Mesenchymal stem cell (in vitro differentiated cells and primary cell): ENCODE measurements around the gene PAQR6.

ENCODE experiments used
- DNase-seq: peaks from one replicate; pipeline ENCODE4 v3.0.0-alpha.2; 2013
- H2AFZ ChIP-seq: one replicate; pipeline ENCODE4 v1.6.1; 2013; ENCODE audit warnings: low read depth, mild to moderate bottlenecking, control low read depth, inconsistent platforms, low read length, moderate library complexity
- H2AK5ac ChIP-seq: 2 replicates; pipeline ENCODE4 v1.6.1; 2013; ENCODE audit warnings: low read length, moderate library complexity, mild to moderate bottlenecking, inconsistent platforms; ENCODE audit not compliant: severe bottlenecking
- H2BK120ac ChIP-seq: one replicate; pipeline ENCODE4 v1.6.1; 2013; ENCODE audit warnings: low read depth, mild to moderate bottlenecking, inconsistent platforms, low read length, moderate library complexity
- H2BK12ac ChIP-seq, 2 experiments: one replicate each; pipeline ENCODE4 v1.6.1; 2013; ENCODE audit warnings: inconsistent platforms in 2 of 2, low read length in 2 of 2, mild to moderate bottlenecking in 2 of 2, moderate library complexity in 2 of 2, control low read depth in 1 of 2
- H2BK15ac ChIP-seq: one replicate; pipeline ENCODE4 v1.6.1; 2013; ENCODE audit warnings: mild to moderate bottlenecking, low read depth, inconsistent platforms; ENCODE audit not compliant: poor library complexity, severe bottlenecking
- H2BK5ac ChIP-seq: 2 replicates; pipeline ENCODE4 v1.6.1; 2013; ENCODE audit warnings: low read depth, mild to moderate bottlenecking, low read length, control low read depth, inconsistent platforms; ENCODE audit not compliant: poor library complexity, severe bottlenecking
- H3K14ac ChIP-seq, 2 experiments: one replicate each; pipeline ENCODE4 v1.6.1; 2013; ENCODE audit warnings: inconsistent platforms in 2 of 2, low read length in 2 of 2, control low read depth in 1 of 2, mild to moderate bottlenecking in 1 of 2, moderate library complexity in 1 of 2
- H3K18ac ChIP-seq, 2 experiments: one replicate each; pipeline ENCODE4 v1.6.1; 2013; ENCODE audit warnings: inconsistent platforms in 2 of 2, low read length in 2 of 2, control low read depth in 1 of 2, low read depth in 1 of 2, mild to moderate bottlenecking in 1 of 2
- H3K23ac ChIP-seq, 2 experiments: one replicate each; pipeline ENCODE4 v1.6.1; 2013; ENCODE audit warnings: inconsistent platforms in 2 of 2, low read length in 2 of 2, mild to moderate bottlenecking in 2 of 2, moderate library complexity in 2 of 2, control low read depth in 1 of 2
- H3K27ac ChIP-seq: 2 replicates; pipeline ENCODE4 v1.5.1; 2013; ENCODE audit warnings: mild to moderate bottlenecking, moderate library complexity, low read length, control low read depth, inconsistent platforms; ENCODE audit not compliant: poor library complexity, severe bottlenecking
- H3K27me3 ChIP-seq, 2 experiments: 2 replicates each; pipeline versions ENCODE4 v1.6.1 to v1.7.0; 2013; ENCODE audit warnings: low read length in 2 of 2, mild to moderate bottlenecking in 2 of 2, moderate library complexity in 2 of 2, control low read depth in 1 of 2, inconsistent platforms in 1 of 2; ENCODE audit not compliant: control insufficient read depth in 1 of 2, insufficient read depth in 1 of 2
- H3K36me3 ChIP-seq, 2 experiments: 2 replicates each; pipeline versions ENCODE4 v1.6.1 to v1.7.0; 2013; ENCODE audit warnings: low read length in 2 of 2, control low read depth in 1 of 2, inconsistent platforms in 1 of 2, low read depth in 1 of 2, mild to moderate bottlenecking in 1 of 2; ENCODE audit not compliant: insufficient read depth in 2 of 2, control insufficient read depth in 1 of 2
- H3K4ac ChIP-seq, 2 experiments: one replicate each; pipeline ENCODE4 v1.6.1; 2013; ENCODE audit warnings: inconsistent platforms in 2 of 2, low read length in 2 of 2, mild to moderate bottlenecking in 2 of 2, moderate library complexity in 2 of 2, control low read depth in 1 of 2, low read depth in 1 of 2
- H3K4me1 ChIP-seq: 2 replicates; pipeline ENCODE4 v1.6.1; 2013; ENCODE audit warnings: low read depth, low read length, control low read depth; ENCODE audit not compliant: control insufficient read depth, insufficient read depth
- H3K4me2 ChIP-seq: 2 replicates; pipeline ENCODE4 v1.6.1; 2013; ENCODE audit warnings: low read length, mild to moderate bottlenecking, inconsistent platforms; ENCODE audit not compliant: poor library complexity, severe bottlenecking
- H3K4me3 ChIP-seq, 2 experiments: 2 replicates each; pipeline versions ENCODE4 v1.5.1 to v1.7.0; 2013; ENCODE audit warnings: low read length in 2 of 2, mild to moderate bottlenecking in 2 of 2, control low read depth in 1 of 2, low read depth in 1 of 2; ENCODE audit not compliant: insufficient read depth in 1 of 2
- H3K79me1 ChIP-seq: replicated peaks from 2 replicates; pipeline ENCODE4 v1.6.1; 2013; ENCODE audit warnings: mild to moderate bottlenecking, control low read depth, low read length, inconsistent platforms; ENCODE audit not compliant: poor library complexity, severe bottlenecking
- H3K9ac ChIP-seq: 2 replicates; pipeline ENCODE4 v1.7.0; 2013; ENCODE audit warnings: mild to moderate bottlenecking, low read length, moderate library complexity
- H3K9me3 ChIP-seq: 2 replicates; pipeline ENCODE4 v1.7.0; 2013; ENCODE audit warnings: mild to moderate bottlenecking, low read length; ENCODE audit not compliant: control insufficient read depth
- H4K8ac ChIP-seq: one replicate; pipeline ENCODE4 v1.6.1; 2013; ENCODE audit warnings: inconsistent platforms, mild to moderate bottlenecking, low read length, moderate library complexity
- H4K91ac ChIP-seq: one replicate; pipeline ENCODE4 v1.6.1; 2013; ENCODE audit warnings: mild to moderate bottlenecking, low read length, inconsistent platforms
- WGBS: methylation state at CpG from one replicate; pipeline ENCODE4 v1.1.7; 2013; ENCODE audit warnings: mixed read lengths; 5-methylcytosine and 5-hydroxymethylcytosine counted together

PAQR6 gene

GRCh38 chr1:156276532-156276931 lies 28.7 kb upstream of the PAQR6 start:
- H3K4me3 ChIP-seq = no peak overlapping the region
- H2BK5ac ChIP-seq = no peak overlapping the region
- H2BK15ac ChIP-seq = no peak overlapping the region
- no peaks in the 10 kb centered on the region for H3K27me3 ChIP-seq
- H4K91ac ChIP-seq = no peak overlapping the region
- H3K14ac ChIP-seq = no peak overlapping the region
- no peak overlapping the region for H3K4ac ChIP-seq
- H2AK5ac ChIP-seq = no peak overlapping the region
- H3K23ac ChIP-seq = no peak overlapping the region
- peaks cover 31% of the 10 kb centered on the region for H3K79me1 ChIP-seq
- H3K18ac ChIP-seq = no peak overlapping the region
- no peak overlapping the region for H4K8ac ChIP-seq
- no peak overlapping the region for H3K4me2 ChIP-seq
- H3K36me3 ChIP-seq = peaks cover 54 to 78% of the 10 kb centered on the region in 2 experiments
- peaks cover 6% of the 10 kb centered on the region for H3K4me1 ChIP-seq
- H3K27ac ChIP-seq = no peak overlapping the region
- H3K9ac ChIP-seq = peak overlapping the region; percentile 31
- no peak for DNase-seq
- no peaks in the 10 kb centered on the region for H3K9me3 ChIP-seq
- no peak overlapping the region for H2BK12ac ChIP-seq
- no peak overlapping the region for H2AFZ ChIP-seq
- no peak overlapping the region for H2BK120ac ChIP-seq

DNA sequence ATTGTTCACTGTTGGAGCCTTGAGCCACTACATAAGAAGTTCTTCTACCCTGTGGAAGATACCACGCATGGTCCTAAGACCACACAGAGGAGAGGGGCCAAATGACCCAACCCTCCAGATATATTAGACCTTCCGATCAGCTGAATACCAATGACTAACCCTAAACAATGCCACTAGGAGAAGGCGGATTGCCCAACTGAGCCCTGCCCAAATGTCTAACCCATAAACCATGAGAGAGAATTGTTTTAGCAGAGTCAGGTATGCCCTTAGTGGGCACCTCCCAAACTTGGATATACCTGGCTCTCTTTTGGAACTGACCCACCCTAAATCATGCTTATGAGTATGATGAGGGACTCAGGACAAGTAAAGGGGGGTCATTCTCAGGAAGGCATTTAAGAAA lies 22.5 kb upstream of the PAQR6 start:
- H2BK120ac ChIP-seq = no peak overlapping the region
- no peak overlapping the region for H3K18ac ChIP-seq
- no peak for DNase-seq
- H3K4me1 ChIP-seq = no peaks in the 10 kb centered on the region
- H3K9ac ChIP-seq = no peak overlapping the region
- H2BK15ac ChIP-seq = no peak overlapping the region
- H3K36me3 ChIP-seq = peaks cover 65 to 96% of the 10 kb centered on the region in 2 experiments
- no peak overlapping the region for H3K4ac ChIP-seq
- no peak overlapping the region for H3K14ac ChIP-seq
- no peak overlapping the region for H2BK5ac ChIP-seq
- no peak overlapping the region for H3K4me2 ChIP-seq
- H3K27me3 ChIP-seq = no peaks in the 10 kb centered on the region
- peaks cover 33% of the 10 kb centered on the region for H3K79me1 ChIP-seq
- no peak overlapping the region for H2BK12ac ChIP-seq
- no peak overlapping the region for H3K23ac ChIP-seq
- H3K9me3 ChIP-seq = no peaks in the 10 kb centered on the region
- no peak overlapping the region for H4K91ac ChIP-seq
- H2AK5ac ChIP-seq = no peak overlapping the region
- H2AFZ ChIP-seq = no peak overlapping the region
- H4K8ac ChIP-seq = no peak overlapping the region
- no peak overlapping the region for H3K4me3 ChIP-seq
- H3K27ac ChIP-seq = no peak overlapping the region
- 96% methylated on average over 3 of the region's 3 CpGs for WGBS

DNA sequence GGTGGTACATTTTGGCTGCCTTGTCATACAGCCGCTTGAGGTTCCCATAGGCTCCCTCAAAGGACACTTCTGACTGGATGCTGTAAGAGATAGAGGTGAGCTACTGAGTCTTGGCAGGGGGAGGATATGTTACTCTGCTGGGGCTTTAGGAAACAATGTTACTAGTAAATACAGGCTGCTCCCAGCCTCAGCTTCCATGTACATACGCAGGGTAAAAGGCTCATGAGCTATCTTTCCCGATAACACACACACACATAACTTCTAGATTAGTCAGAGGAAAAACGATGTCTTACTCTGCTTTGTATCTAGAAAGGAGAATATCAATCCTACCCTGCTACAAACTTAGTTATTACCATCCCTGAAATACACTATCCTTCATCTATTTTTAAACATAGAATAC lies 20.5 kb upstream of the PAQR6 start:
- no peak overlapping the region for H2BK15ac ChIP-seq
- no peak overlapping the region for H3K4ac ChIP-seq
- H4K8ac ChIP-seq = no peak overlapping the region
- no peak overlapping the region for H2BK12ac ChIP-seq
- H2BK120ac ChIP-seq = no peak overlapping the region
- no peak overlapping the region for H2AK5ac ChIP-seq
- no peak overlapping the region for H3K4me3 ChIP-seq
- no peak overlapping the region for H3K18ac ChIP-seq
- 71% methylated on average over 4 of the region's 4 CpGs for WGBS
- no peak overlapping the region for H2AFZ ChIP-seq
- H3K23ac ChIP-seq = no peak overlapping the region
- H3K9ac ChIP-seq = no peak overlapping the region
- peak; percentile 35 for DNase-seq
- H3K14ac ChIP-seq = no peak overlapping the region
- H3K79me1 ChIP-seq = peaks cover 26% of the 10 kb centered on the region
- no peaks in the 10 kb centered on the region for H3K27me3 ChIP-seq
- H3K36me3 ChIP-seq = peaks cover 59 to 93% of the 10 kb centered on the region in 2 experiments
- H3K4me1 ChIP-seq = no peaks in the 10 kb centered on the region
- H3K27ac ChIP-seq = no peak overlapping the region
- no peaks in the 10 kb centered on the region for H3K9me3 ChIP-seq
- no peak overlapping the region for H4K91ac ChIP-seq
- H3K4me2 ChIP-seq = no peak overlapping the region
- H2BK5ac ChIP-seq = no peak overlapping the region

DNA sequence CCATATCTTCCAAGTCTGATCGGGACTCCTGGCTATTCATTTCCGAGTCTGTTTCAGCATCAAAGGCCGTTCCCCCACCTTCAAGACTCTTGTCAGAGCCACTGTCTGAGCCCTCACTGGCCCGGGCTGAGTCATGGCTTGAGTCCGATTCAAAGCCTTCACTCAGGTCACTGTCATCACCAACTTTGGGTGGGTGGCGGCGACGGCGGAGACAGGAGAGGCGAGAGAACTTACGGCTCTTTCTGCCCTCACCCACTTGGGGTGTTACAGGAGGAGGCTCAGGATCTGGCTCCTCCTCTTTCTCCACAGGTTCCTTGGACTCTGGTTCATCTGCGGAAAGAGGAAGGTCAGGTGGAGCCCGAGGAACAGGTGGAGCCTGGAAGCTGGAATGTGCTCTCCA lies 18.2 kb upstream of the PAQR6 start:
- H3K23ac ChIP-seq = no peak overlapping the region
- no peaks in the 10 kb centered on the region for H3K9me3 ChIP-seq
- no peak overlapping the region for H2BK15ac ChIP-seq
- no peak overlapping the region for H2AFZ ChIP-seq
- H4K91ac ChIP-seq = no peak overlapping the region
- no peak overlapping the region for H3K9ac ChIP-seq
- H3K14ac ChIP-seq = no peak overlapping the region
- H3K18ac ChIP-seq = no peak overlapping the region
- no peak overlapping the region for H2BK5ac ChIP-seq
- H3K36me3 ChIP-seq = peaks cover 66 to 86% of the 10 kb centered on the region in 2 experiments
- no peaks in the 10 kb centered on the region for H3K4me1 ChIP-seq
- peaks cover 29% of the 10 kb centered on the region for H3K79me1 ChIP-seq
- no peak overlapping the region for H2BK120ac ChIP-seq
- H2BK12ac ChIP-seq = no peak overlapping the region
- no peak overlapping the region for H3K27ac ChIP-seq
- H2AK5ac ChIP-seq = no peak overlapping the region
- H4K8ac ChIP-seq = no peak overlapping the region
- DNase-seq = no peak
- no peak overlapping the region for H3K4me3 ChIP-seq
- 97% methylated on average over 13 of the region's 13 CpGs for WGBS
- H3K4ac ChIP-seq = no peak overlapping the region
- no peak overlapping the region for H3K4me2 ChIP-seq
- no peaks in the 10 kb centered on the region for H3K27me3 ChIP-seq
